Retina (tissue), 1 donor: ENCODE results near the gene CFAP58.

Source experiments
- DNase-seq: peaks from one replicate; pipeline ENCODE4 v3.0.0-alpha.2; 2016

CFAP58 gene

GRCh38 chr10:104334965-104335650 is 18.5 kb upstream of the CFAP58 start:
- no peak for DNase-seq

GRCh38 chr10:104336821-104337467 is 16.7 kb upstream of the CFAP58 start:
- DNase-seq, result peak; percentile 39

GRCh38 chr10:104337521-104337984 is 16.1 kb upstream of the CFAP58 start:
- no peak for DNase-seq

- peak; percentile 94 for DNase-seq
Measured at GRCh38 chr10:104337985-104338735, 15.5 kb upstream of the CFAP58 start, which contains the start of gene ITPRIP. Gene ITPRIP (minus strand): TSS chr10:104338465. CDS start chr10:104316051, 22,414 bp downstream.

GRCh38 chr10:104339469-104340110 is 14.0 kb upstream of the CFAP58 start:
- DNase-seq, result no peak

GRCh38 chr10:104340111-104340526 is 13.5 kb upstream of the CFAP58 start:
- DNase-seq, result no peak

- no peak for DNase-seq
Measured at GRCh38 chr10:104340641-104341040, 13.0 kb upstream of the CFAP58 start.

GRCh38 chr10:104342941-104343411 is 10.7 kb upstream of the CFAP58 start:
- no peak for DNase-seq

GRCh38 chr10:104344219-104344618 is 9.4 kb upstream of the CFAP58 start:
- no peak for DNase-seq

GRCh38 chr10:104345515-104345914 is 8.1 kb upstream of the CFAP58 start:
- DNase-seq, result no peak

- DNase-seq, result no peak
Measured at GRCh38 chr10:104345941-104346340, 7.7 kb upstream of the CFAP58 start.

GRCh38 chr10:104347295-104348045 is 6.2 kb upstream of the CFAP58 start:
- DNase-seq, result no peak

GRCh38 chr10:104348601-104349000 is 5.0 kb upstream of the CFAP58 start:
- DNase-seq, result no peak

GRCh38 chr10:104349623-104350126 is 4.0 kb upstream of the CFAP58 start:
- DNase-seq, result peak; percentile 57

GRCh38 chr10:104350127-104350635 is 3.5 kb upstream of the CFAP58 start:
- DNase-seq, result peak; percentile 68

GRCh38 chr10:104351061-104351702 is 2.5 kb upstream of the CFAP58 start:
- no peak for DNase-seq

GRCh38 chr10:104351919-104352318 is 1.7 kb upstream of the CFAP58 start:
- DNase-seq, result no peak

- DNase-seq, result no peak
Measured at GRCh38 chr10:104359811-104360210, 6.2 kb downstream of the CFAP58 start.

- no peak for DNase-seq
Measured at GRCh38 chr10:104367904-104368303, 14.3 kb downstream of the CFAP58 start.

GRCh38 chr10:104368381-104368780 is 14.7 kb downstream of the CFAP58 start:
- DNase-seq, result no peak

GRCh38 chr10:104371753-104372152 is 18.1 kb downstream of the CFAP58 start:
- no peak for DNase-seq
